Measurements from ENCODE around the gene POLR2C. TPM values are rescaled to one million over a fixed set of nuclear protein-coding genes. Genes with fewer than 3 reads are reported as not detected.

Gene POLR2C
- total and polyA plus RNA-seq, 10 of the 15 experiments (the other 5 are each of a cell fraction or from before 2014, with no cell fraction given): 26.9 to 93.0 (median 57.8) TPM

- TF ChIP-seq RAD21 (IDR thresholded peaks at IDR 0.05; ENCODE audit: insufficient read depth, low read depth, low read length): no peak
These were observed 16.9 kb downstream of the POLR2C start (continued) for GRCh38 chr16:57479205-57479975.

- ATAC-seq: no peak
- ChIA-PET SMC1A (ENCODE audit: uncharacterized antibody, unreplicated experiment) (no interaction called here), CTCF (interaction anchor here (0.9 to 1.4 kb wide), 2 partner anchors 18 to 62 kb away, joined by 3 read pairs; partner anchors contain the start of gene POLR2C), RAD21 (ENCODE audit: unreplicated experiment) (no interaction called here), POLR2A (no interaction called here)
- H3K4me2 ChIP-seq (ENCODE audit: control insufficient read depth, insufficient read depth): no peak overlapping the region
- intact Hi-C loops (cut with micrococcal nuclease; ENCODE audit: unreplicated experiment): no loop called here
- no peak overlapping the region for H3K9ac ChIP-seq (ENCODE audit: control insufficient read depth, insufficient read depth, low read length)
- H3K9me3 ChIP-seq (replicated peaks; ENCODE audit: control insufficient read depth, insufficient read depth, low read length): no peaks in the 10 kb centered on the region
- peaks cover 15% of the 10 kb centered on the region for H3K4me1 ChIP-seq (ENCODE audit: control insufficient read depth, insufficient read depth, low read length)
- H4K20me1 ChIP-seq (ENCODE audit: control insufficient read depth, insufficient read depth): no peaks in the 10 kb centered on the region
- no peak overlapping the region for H3K4me3 ChIP-seq
- no peak for FAIRE-seq
- H3K27me3 ChIP-seq (replicated peaks in 1 of 2; ENCODE audit: control insufficient read depth in 2 of 2, insufficient read depth in 2 of 2, low read length in 1 of 2): no peaks in the 10 kb centered on the region
- no peaks in the 10 kb centered on the region for H3K36me3 ChIP-seq (ENCODE audit: control insufficient read depth in 2 of 2, insufficient read depth in 2 of 2, low read length in 1 of 2)
- DNase-seq (ENCODE audit: low read depth, low spot score): no peak
- no TSS peak for BruUV-seq (replicated peaks)
- H2AFZ ChIP-seq (ENCODE audit: control insufficient read depth, low read depth, low read length): no peak overlapping the region
- in situ Hi-C loops (cut with MboI): no loop called here
- 63% methylated on average over 15 of the region's 15 CpGs for WGBS (ENCODE audit: insufficient coverage, insufficient replicate concordance, low lambda C conversion rate, missing lambda C conversion rate)
- no peak overlapping the region for H3K27ac ChIP-seq (ENCODE audit: control insufficient read depth, insufficient read depth)
- no peaks in the 10 kb centered on the region for H3K79me2 ChIP-seq (ENCODE audit: control insufficient read depth, insufficient read depth, low read length)
- TF ChIP-seq LARP7 (IDR thresholded peaks at IDR 0.05): no peak
- no peak for TF ChIP-seq CTCF (IDR thresholded peaks at IDR 0.05 in 2 of 3, conservative IDR thresholded peaks at IDR 0.05 in 1 of 3; ENCODE audit: control insufficient read depth in 2 of 3, extremely low read depth in 1 of 3, insufficient read depth in 1 of 3, low read depth in 3 of 3, low read length in 3 of 3)
- no peak for TF ChIP-seq MEF2A (IDR thresholded peaks at IDR 0.05; ENCODE audit: insufficient read depth, low read depth, low read length)
- TF ChIP-seq E2F4 (IDR thresholded peaks at IDR 0.05; ENCODE audit: low read depth, low read length): no peak
- no peak for TF ChIP-seq PAX5 (IDR thresholded peaks at IDR 0.05; ENCODE audit: borderline replicate concordance, low read depth, low read length)
- no peak for TF ChIP-seq BMI1 (IDR thresholded peaks at IDR 0.05; ENCODE audit: borderline replicate concordance)
- TF ChIP-seq HDGF (IDR thresholded peaks at IDR 0.05): no peak
- no peak for TF ChIP-seq USF1 (IDR thresholded peaks at IDR 0.05; ENCODE audit: borderline replicate concordance, extremely low read length, insufficient read depth, low read depth, low read length)
- TF ChIP-seq ATF3 (IDR thresholded peaks at IDR 0.05; ENCODE audit: borderline replicate concordance, extremely low read depth, low read depth, low read length): no peak
- TF ChIP-seq RCOR1 (conservative IDR thresholded peaks at IDR 0.05; ENCODE audit: low read depth, low read length): no peak
- no peak for TF ChIP-seq PML (IDR thresholded peaks at IDR 0.05; ENCODE audit: low read length)
- no peak for TF ChIP-seq SREBF2 (IDR thresholded peaks at IDR 0.05; ENCODE audit: low read length)
- TF ChIP-seq NFYB (IDR thresholded peaks at IDR 0.05; ENCODE audit: insufficient read depth, low read depth, low read length): no peak
- TF ChIP-seq MTA2 (IDR thresholded peaks at IDR 0.05; ENCODE audit: low read depth): no peak
These were observed 17.7 kb downstream of the POLR2C start for GRCh38 chr16:57479976-57480753.
